Colonic mucosa (tissue), 4 donors: ENCODE measurements around the gene CPXM2. TPM values are rescaled to one million over a fixed set of nuclear protein-coding genes. Genes with fewer than 3 reads are reported as not detected.

Experiments used
- DNase-seq: peaks from one replicate; pipeline ENCODE4 v3.0.0-alpha.2; 2020
- H3K27ac ChIP-seq: fragments of 200-600 bp; one replicate; pipeline ENCODE4 v1.8.0; 2021
- H3K27me3 ChIP-seq: fragments of 200-600 bp; one replicate; pipeline ENCODE4 v1.8.0; 2021
- H3K36me3 ChIP-seq: fragments of 200-600 bp; one replicate; pipeline ENCODE4 v1.8.0; 2021
- H3K4me1 ChIP-seq: fragments of 200-600 bp; one replicate; pipeline ENCODE4 v1.8.0; 2021; ENCODE audit warnings: mild to moderate bottlenecking
- H3K4me3 ChIP-seq: fragments of 200-600 bp; one replicate; pipeline ENCODE4 v1.8.0; 2021
- H3K9ac ChIP-seq, 2 donors: one replicate each; pipeline ENCODE4 v1.7.0; 2013; ENCODE audit warnings: control low read depth in 2 of 2, low read depth in 2 of 2, low read length in 2 of 2
- H3K9me3 ChIP-seq: fragments of 200-600 bp; one replicate; pipeline ENCODE4 v1.8.0; 2021
- CTCF ChIP-seq: fragments of 200-600 bp; IDR thresholded peaks from one replicate; pipeline ENCODE4 v1.8.0; 2022; ENCODE audit warnings: antibody characterized with exemption, mild to moderate bottlenecking
- intact Hi-C: fragments of 100-400 bp; cut with DNase I; formaldehyde crosslinking; loops from one replicate; pipeline ENCODE4 v1.14.1; 2022
- total RNA-seq, 2 donors: library from RNA; stranded (reverse); fragmentation: NEBNext Ultra II Directional in 1 of 2; extraction: Animal tissue kit (Norgen Biotek cat#: 25700) in 1 of 2; gene quantifications; one replicate each; pipeline ENCODE4 v1.2.1, GENCODE V29; 2021
- donor health status: healthy.
- donor health status: DM: no; HTN: no; CAD: no.
- donor health status: DM: no; HTN: no; CAD: no.

Gene CPXM2
- total RNA-seq, 2 donors from 2014 or later: 5.8 to 12.9 TPM

- no peak for TF ChIP-seq CTCF
- intact Hi-C loops: no loop called here
- Histone ChIP-seq H3K4me1 (peaks cover 5% of the 10 kb centered on the region), H3K27me3 (no peaks in the 10 kb centered on the region), H3K9ac (no peak overlapping the region), H3K27ac (peak overlapping the region; percentile 15), H3K9me3 (no peaks in the 10 kb centered on the region), H3K4me3 (no peak overlapping the region), H3K36me3 (no peaks in the 10 kb centered on the region)
- no peak for DNase-seq
Measured at GRCh38 chr10:123847686-123848432, 43.7 kb downstream of the CPXM2 start.

GRCh38 chr10:123843835-123844234 lies 47.8 kb downstream of the CPXM2 start:
- no peaks in the 10 kb centered on the region for H3K9me3 ChIP-seq
- no peaks in the 10 kb centered on the region for H3K27me3 ChIP-seq
- H3K4me3 ChIP-seq: no peak overlapping the region
- no peaks in the 10 kb centered on the region for H3K36me3 ChIP-seq
- H3K27ac ChIP-seq: no peak overlapping the region
- H3K4me1 ChIP-seq: peaks cover 5% of the 10 kb centered on the region
- no peak for TF ChIP-seq CTCF
- H3K9ac ChIP-seq: no peak overlapping the region
- no peak for DNase-seq
- intact Hi-C loops: no loop called here

- no peak overlapping the region for H3K27ac ChIP-seq
- H3K9ac ChIP-seq: no peak overlapping the region
- TF ChIP-seq CTCF: no peak
- H3K36me3 ChIP-seq: no peaks in the 10 kb centered on the region
- intact Hi-C loops: no loop called here
- no peaks in the 10 kb centered on the region for H3K9me3 ChIP-seq
- no peaks in the 10 kb centered on the region for H3K27me3 ChIP-seq
- peaks cover 5% of the 10 kb centered on the region for H3K4me1 ChIP-seq
- no peak for DNase-seq
- no peak overlapping the region for H3K4me3 ChIP-seq
Measured at GRCh38 chr10:123842692-123843385, 48.8 kb downstream of the CPXM2 start.

GRCh38 chr10:123841560-123841959 lies 50.0 kb downstream of the CPXM2 start:
- intact Hi-C loops: no loop called here
- Histone ChIP-seq H3K27ac (no peak overlapping the region), H3K27me3 (no peaks in the 10 kb centered on the region), H3K4me3 (no peak overlapping the region), H3K9me3 (no peaks in the 10 kb centered on the region), H3K9ac (no peak overlapping the region), H3K4me1 (no peaks in the 10 kb centered on the region), H3K36me3 (no peaks in the 10 kb centered on the region)
- DNase-seq: no peak
- no peak for TF ChIP-seq CTCF

GRCh38 chr10:123841115-123841514 lies 50.5 kb downstream of the CPXM2 start:
- no peak for TF ChIP-seq CTCF
- no peak for DNase-seq
- no peak overlapping the region for H3K27ac ChIP-seq
- no peaks in the 10 kb centered on the region for H3K4me1 ChIP-seq
- H3K36me3 ChIP-seq: no peaks in the 10 kb centered on the region
- H3K9me3 ChIP-seq: no peaks in the 10 kb centered on the region
- H3K4me3 ChIP-seq: no peak overlapping the region
- H3K9ac ChIP-seq: no peak overlapping the region
- H3K27me3 ChIP-seq: no peaks in the 10 kb centered on the region
- intact Hi-C loops: no loop called here
